Endometrial microvascular endothelial cells (primary cell): Measurements from ENCODE around the gene PSMB1. TPM values are rescaled to one million over a fixed set of nuclear protein-coding genes. Genes with fewer than 3 reads are reported as not detected.
"Not testable (repeated sequence)": the region's sequence is repeated elsewhere in the genome, so short reads cannot be mapped to it uniquely, and the experiment has no call there.

Experiments used
- in situ Hi-C: cut with HindIII; loops from 2 replicates; pipeline ENCODE4 v1.10.0; 2017; ENCODE audit warnings: low sequenced_read_pairs, low pct_unique_long_range_greater_than_20kb; ENCODE audit errors: inconsistent ontology term
- total RNA-seq: library from RNA; depleted of rRNA; stranded (reverse); fragments of >200 nt; gene quantifications from one replicate; pipeline ENCODE4 v1.2.3, GENCODE V29; 2015; ENCODE audit errors: inconsistent ontology term

Gene PSMB1
- total RNA-seq, 1 donor from 2014 or later: 331 TPM

DNA sequence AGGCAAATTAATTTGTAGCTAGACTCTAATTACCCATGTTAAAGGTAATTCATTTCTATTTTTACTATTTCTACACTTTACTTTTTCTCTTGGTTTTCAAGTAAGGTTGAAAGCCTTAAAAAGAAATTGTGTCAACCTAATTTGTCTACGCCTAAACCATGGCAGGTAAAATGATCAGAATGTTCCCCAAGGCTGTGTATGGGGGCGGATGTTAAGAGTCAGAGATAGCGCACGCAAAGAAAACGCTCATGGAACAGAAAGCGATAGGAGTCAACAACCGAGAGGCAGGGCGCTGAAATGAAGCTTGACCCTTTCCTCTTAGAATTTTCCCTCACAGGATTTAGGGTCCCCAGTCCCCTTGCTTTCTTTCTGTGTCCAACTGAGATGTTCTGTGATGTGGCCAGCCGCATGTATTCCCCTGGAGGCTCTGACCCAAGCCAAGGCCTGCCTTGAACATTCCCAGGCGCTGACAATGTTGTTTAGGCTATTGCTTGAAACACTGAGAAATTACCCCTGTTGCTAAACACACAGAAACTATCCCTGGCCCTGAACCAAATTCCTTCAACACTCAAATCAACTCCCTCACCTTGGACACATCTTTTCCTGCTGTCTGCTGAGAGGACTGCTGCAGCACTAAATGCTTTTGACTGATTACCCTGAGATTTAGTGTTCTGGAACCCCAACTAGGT lies 10.9 kb downstream of the PSMB1 start:
- in situ Hi-C loops: no loop called here

GRCh38 chr6:170537329-170537728 lies 15.8 kb downstream of the PSMB1 start:
- in situ Hi-C loops: no loop called here

DNA sequence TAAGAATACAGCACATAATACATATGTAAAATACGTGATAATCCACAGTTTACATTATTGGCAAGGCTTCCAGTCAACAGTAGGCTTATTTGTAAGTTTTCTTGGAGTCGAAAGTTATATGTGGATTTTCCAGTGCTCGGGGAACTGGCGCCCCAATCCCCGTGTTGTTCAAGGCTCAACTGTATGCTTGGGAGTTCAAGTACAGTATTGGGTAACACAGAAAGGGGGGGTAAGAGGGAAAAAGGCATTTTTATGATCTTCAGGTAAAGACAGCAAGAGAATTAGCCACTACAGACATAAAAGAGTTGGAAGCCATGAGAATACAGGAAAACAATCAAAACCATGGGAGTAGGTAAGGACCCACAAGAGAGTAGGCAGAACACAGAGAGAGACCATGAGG lies 16.4 kb downstream of the PSMB1 start:
- in situ Hi-C loops: no loop called here

DNA sequence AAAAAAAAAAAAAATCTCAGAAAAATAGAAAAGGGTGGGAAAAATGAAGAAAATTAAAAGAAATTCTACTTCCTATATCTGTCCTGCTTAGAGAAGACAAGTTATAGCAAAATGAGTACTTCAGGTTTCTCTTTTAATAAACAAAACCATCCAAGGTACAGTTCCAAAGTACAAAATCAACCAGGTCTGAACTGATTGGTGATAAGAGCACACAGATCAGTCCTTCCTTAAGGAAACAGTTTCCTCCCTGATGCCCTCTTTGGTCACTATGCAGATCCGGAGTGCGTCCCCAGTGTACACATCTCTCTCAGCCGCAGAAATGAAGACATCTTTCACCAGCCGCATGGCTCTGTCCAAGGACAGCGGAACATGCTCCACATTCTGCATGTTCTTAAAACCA lies 18.1 kb downstream of the PSMB1 start:
- in situ Hi-C loops: no loop called here

GRCh38 chr6:170533792-170534191 lies 19.3 kb downstream of the PSMB1 start:
- in situ Hi-C loops: no loop called here

- in situ Hi-C loops: no loop called here
Observed at GRCh38 chr6:170532867-170533488, 20.1 kb downstream of the PSMB1 start.

- in situ Hi-C loops: no loop called here
Observed at GRCh38 chr6:170529839-170530469, 23.2 kb downstream of the PSMB1 start.

GRCh38 chr6:170527995-170528394 lies 25.1 kb downstream of the PSMB1 start:
- in situ Hi-C loops: not testable (repeated sequence)

GRCh38 chr6:170525795-170526194 lies 27.3 kb downstream of the PSMB1 start:
- in situ Hi-C loops: no loop called here

GRCh38 chr6:170524172-170524502 lies 29.0 kb downstream of the PSMB1 start:
- in situ Hi-C loops: no loop called here

DNA sequence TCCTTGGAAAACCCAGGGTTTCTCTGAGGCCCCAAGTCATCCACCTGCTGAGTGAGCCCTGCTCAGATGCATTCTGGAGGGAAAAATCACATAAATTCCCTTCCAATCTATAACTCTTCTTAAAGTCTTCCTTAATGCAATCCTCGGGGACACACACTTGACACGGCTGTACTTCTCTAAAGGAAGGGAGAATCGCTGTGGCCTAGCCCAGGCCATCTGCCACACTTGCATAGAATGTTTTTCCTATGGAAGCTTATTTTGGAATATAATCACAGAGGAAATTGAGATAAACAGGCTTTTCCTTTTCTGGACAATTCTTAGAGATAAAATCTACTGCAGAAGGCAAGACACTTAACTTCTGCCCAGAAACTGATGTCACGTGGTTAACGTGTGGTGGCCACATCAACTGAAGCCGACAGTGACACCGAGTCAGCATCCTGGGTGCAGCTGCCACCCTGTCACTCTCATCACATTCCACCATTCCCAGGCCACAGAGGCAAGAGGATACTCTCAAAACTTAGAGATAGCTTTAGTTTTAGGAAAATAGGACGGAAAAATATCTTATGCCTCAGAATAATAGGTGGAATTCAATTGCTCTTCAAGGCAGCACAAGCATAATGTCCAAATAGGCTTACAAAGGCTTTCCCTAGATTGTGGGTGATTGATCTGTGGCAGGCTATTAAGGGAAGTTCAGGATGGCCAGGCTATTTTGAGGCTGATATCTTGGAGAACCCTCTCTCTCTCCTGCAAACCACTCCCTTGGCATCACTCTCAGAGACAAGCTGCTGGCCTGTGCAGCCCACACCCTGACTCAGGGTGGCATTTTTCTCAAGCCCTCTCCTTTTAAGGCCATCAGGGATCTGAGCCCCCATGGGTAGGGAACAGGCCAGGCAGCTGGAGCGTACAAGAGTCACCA lies 29.6 kb downstream of the PSMB1 start:
- in situ Hi-C loops: no loop called here

GRCh38 chr6:170522565-170523183 lies 30.4 kb downstream of the PSMB1 start:
- in situ Hi-C loops: no loop called here

DNA sequence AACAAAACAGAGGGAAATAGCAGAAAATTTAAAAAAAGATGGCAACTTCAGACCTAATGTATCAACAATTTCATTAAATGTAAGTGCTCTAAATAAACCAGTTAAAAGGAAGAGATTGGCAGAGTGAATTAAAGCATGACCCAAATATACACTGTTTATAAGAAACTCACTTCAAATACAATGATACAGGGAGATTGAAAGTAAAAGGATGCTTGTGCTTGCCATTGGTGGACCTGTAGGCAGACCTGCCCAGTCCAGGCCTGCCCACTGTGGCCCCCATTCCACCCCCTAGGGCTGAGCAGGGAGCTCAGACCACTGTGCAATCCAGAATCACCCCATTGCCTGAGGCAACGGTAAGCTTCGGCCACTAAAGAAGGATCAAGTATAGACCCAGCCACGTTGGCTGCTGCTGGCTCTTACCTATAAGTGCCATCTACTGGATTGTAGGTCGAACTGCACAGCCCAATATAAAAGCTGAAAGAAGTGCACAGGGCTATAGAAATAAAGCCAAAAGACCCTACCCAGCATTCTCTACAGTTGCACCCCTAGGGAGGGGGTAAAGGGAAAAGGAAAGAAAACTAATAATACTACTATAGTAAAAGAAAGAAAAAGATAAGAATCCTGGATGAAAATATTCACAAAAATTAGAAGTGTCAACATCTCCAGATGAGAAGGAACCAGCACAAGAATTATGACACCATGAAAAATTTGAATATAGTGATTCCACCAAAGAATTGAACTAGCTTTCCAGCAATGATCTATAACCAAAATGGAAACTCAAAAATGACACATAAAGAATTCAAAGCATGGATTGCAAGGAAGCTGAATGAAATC lies 36.1 kb downstream of the PSMB1 start:
- in situ Hi-C loops: no loop called here

DNA sequence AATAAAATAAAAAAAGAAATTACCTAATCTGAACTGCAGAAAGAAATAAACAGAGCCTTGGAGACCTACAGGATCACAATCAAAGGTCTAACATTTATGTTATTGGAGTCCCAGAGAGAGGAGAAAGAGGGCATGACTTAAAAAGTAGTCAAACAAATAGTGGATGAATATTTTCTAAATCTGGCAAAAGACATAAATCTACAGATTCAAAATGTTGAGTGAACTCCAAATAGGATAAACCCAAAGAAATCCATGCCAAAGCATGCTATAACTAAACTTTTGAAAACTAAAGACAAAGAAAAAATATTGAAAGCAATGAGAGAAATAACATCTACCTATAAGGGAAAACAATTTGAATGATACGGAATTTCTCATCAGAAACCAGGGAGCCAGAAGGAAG lies 38.2 kb downstream of the PSMB1 start:
- in situ Hi-C loops: no loop called here

- in situ Hi-C loops: no loop called here
Observed at GRCh38 chr6:170512249-170512648, 40.9 kb downstream of the PSMB1 start.

DNA sequence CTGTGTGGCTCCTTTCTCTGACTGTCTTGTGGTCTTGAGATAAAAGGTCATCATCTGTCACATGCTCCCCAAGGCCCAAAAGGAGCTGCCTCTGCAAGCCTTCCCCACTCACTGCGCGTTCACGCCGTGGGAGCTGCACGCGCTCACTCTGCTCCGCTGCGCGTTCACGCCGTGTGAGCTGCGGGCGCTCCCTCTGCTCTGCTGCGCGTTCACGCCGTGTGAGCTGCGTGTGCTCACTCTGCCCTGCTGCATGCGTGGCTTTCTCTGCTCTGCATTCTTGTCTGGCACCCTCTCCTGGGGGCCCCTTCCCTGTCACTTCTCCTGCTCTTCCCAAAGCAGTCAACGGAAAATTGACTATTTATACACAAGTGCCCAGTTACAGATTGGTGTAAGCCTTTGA lies 42.5 kb downstream of the PSMB1 start:
- in situ Hi-C loops: no loop called here

- in situ Hi-C loops: no loop called here
Observed at GRCh38 chr6:170509723-170510018, 43.4 kb downstream of the PSMB1 start.

DNA sequence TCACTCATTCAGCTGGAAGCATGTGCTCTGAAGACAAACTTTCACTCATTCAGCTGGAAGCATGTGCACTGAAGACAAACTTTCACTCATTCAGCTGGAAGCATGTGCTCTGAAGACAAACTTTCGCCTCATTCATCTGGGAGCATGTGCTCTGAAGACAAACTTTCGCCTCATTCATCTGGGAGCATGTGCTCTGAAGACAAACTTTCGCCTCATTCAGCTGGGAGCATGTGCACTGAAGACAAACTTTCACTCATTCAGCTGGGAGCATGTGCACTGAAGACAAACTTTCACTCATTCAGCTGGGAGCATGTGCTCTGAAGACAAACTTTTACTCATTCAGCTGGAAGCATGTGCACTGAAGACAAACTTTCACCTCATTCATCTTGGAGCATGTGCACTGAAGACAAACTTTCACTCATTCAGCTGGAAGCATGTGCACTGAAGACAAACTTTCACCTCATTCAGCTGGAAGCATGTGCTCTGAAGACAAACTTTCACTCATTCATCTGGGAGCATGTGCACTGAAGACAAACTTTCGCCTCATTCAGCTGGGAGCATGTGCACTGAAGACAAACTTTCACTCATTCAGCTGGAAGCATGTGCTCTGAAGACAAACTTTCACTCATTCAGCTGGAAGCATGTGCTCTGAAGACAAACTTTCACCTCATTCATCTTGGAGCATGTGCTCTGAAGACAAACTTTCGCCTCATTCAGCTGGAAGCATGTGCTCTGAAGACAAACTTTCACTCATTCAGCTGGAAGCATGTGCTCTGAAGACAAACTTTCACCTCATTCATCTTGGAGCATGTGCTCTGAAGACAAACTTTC lies 44.0 kb downstream of the PSMB1 start:
- in situ Hi-C loops: not testable (repeated sequence)
